ENCODE results near the gene MZF1. TPM values are rescaled to one million over a fixed set of nuclear protein-coding genes. Genes with fewer than 3 reads are reported as not detected.
A peak's percentile ranks its signal among the peaks of the same experiment; 100 is the strongest.

Gene MZF1
- total and polyA plus RNA-seq, 9 of the 15 experiments (the other 6 are each of a cell fraction or from before 2014, with no cell fraction given) = 0.31 to 29.3 (median 11.5) TPM

- TF ChIP-seq RBM25 (IDR thresholded peaks at IDR 0.05; ENCODE audit: low read depth, low read length, severe bottlenecking) (no peak), ZNF224 (CRISPR knock-in tag; IDR thresholded peaks at IDR 0.05) (no peak), ZKSCAN3 (CRISPR knock-in tag; IDR thresholded peaks at IDR 0.05) (no peak), ETS2 (tag; IDR thresholded peaks at IDR 0.05; ENCODE audit: borderline replicate concordance, poor library complexity, severe bottlenecking) (no peak), ZNF77 (CRISPR knock-in tag; IDR thresholded peaks at IDR 0.05) (no peak), ETV1 (tag; conservative IDR thresholded peaks at IDR 0.05; ENCODE audit: low read depth) (no peak), UBTF (IDR thresholded peaks at IDR 0.05; ENCODE audit: borderline replicate concordance in 1 of 2, low read depth in 2 of 2, low read length in 2 of 2) (peak in 1 of 2 experiments; percentile 55; a peak in 1 of 4 replicates), TOE1 (IDR thresholded peaks at IDR 0.05; ENCODE audit: borderline replicate concordance) (peak; percentile 62), TOE1 (CRISPR knock-in tag; IDR thresholded peaks at IDR 0.05; ENCODE audit: borderline replicate concordance, low read depth) (no peak), ZNF518B (CRISPR knock-in tag; IDR thresholded peaks at IDR 0.05) (no peak), EWSR1 (IDR thresholded peaks at IDR 0.05; ENCODE audit: borderline replicate concordance, low read depth, partially characterized antibody) (no peak), SIN3B (IDR thresholded peaks at IDR 0.05; ENCODE audit: low read depth) (0 out of 2 replicates have a peak, but pooled peaks have one; percentile 40), HBP1 (CRISPR knock-in tag; IDR thresholded peaks at IDR 0.05) (no peak), DNMT1 (IDR thresholded peaks at IDR 0.05) (no peak), MAZ (CRISPR knock-in tag; conservative IDR thresholded peaks at IDR 0.05 in 1 of 2, IDR thresholded peaks at IDR 0.05 in 1 of 2) (peak; percentile 33 to 82), ZNF586 (CRISPR knock-in tag; conservative IDR thresholded peaks at IDR 0.05) (no peak), ZNF551 (CRISPR knock-in tag; IDR thresholded peaks at IDR 0.05) (no peak), DIDO1 (tag; IDR thresholded peaks at IDR 0.05; ENCODE audit: low read depth) (no peak), MYNN (IDR thresholded peaks at IDR 0.05) (peak; percentile 77; the same call in 1 of the 2 replicates), MYNN (CRISPR knock-in tag; IDR thresholded peaks at IDR 0.05) (no peak), KDM2B (CRISPR knock-in tag; IDR thresholded peaks at IDR 0.05) (no peak)
Measured at GRCh38 chr19:58581227-58582141, 8.3 kb upstream of the MZF1 start (continued).

Measured in K562 (cell line).